ENCODE results near the gene UBTD1.
A peak's percentile ranks its signal among the peaks of the same experiment; 100 is the strongest.

Gene UBTD1

DNA sequence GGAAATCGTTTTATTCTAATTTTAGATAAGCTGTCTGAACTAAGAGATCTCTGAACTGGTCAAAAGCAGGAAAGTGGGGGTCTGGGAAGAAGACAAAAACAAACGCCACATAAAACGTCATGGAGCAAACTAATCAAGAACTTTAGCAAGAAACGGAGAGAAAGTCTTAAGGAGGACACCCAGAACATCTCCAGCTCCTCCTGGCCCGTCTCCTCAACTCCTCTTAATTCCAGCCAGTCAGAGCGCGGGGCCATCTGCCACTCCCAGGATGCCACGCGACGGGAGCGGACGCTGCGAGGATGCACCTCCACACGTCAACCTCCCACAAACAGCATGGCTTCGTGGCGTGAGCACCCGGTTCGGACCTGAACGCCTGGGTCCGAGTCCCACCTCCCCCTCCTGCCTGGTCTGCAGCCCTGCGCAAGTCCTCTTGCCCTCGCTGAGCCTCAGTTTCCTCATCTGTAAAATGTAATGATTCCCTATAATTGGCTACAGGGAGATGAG, 1.1 kb upstream of the UBTD1 start:
- Histone ChIP-seq H2BK120ac (ENCODE audit: low read depth, low read length) (no peak overlapping the region), H3K9me3 (replicated peaks in 1 of 2; ENCODE audit: control insufficient read depth in 2 of 2, insufficient read depth in 1 of 2, low read depth in 1 of 2, low read length in 2 of 2) (no peaks in the 10 kb centered on the region), H2BK15ac (ENCODE audit: low read length) (no peak overlapping the region), H2AK5ac (ENCODE audit: low read depth, low read length) (no peak overlapping the region), H4K8ac (ENCODE audit: low read depth, low read length) (no peak overlapping the region), H3K4me3 (ENCODE audit: low read length in 2 of 2) (peak overlapping the region; percentile 71 to 95), H3K4me2 (ENCODE audit: insufficient read depth, low read length, poor library complexity, severe bottlenecking) (peak overlapping the region; percentile 87), H2BK5ac (ENCODE audit: low read length) (peak overlapping the region; percentile 46), H3K14ac (ENCODE audit: low read length) (no peak overlapping the region), H3K4ac (ENCODE audit: low read length) (no peak overlapping the region), H3K27me3 (ENCODE audit: control insufficient read depth in 3 of 3, insufficient read depth in 3 of 3, low read depth in 1 of 3, low read length in 3 of 3) (peaks cover 3 to 18% (median 12%) of the 10 kb centered on the region in 3 experiments), H2AFZ (ENCODE audit: low read length) (peak overlapping the region; percentile 81), H3K79me1 (ENCODE audit: low read depth, low read length) (peaks cover 12% of the 10 kb centered on the region), H2BK12ac (ENCODE audit: low read length) (no peak overlapping the region), H3K36me3 (replicated peaks in 1 of 2; ENCODE audit: control insufficient read depth in 2 of 2, insufficient read depth in 2 of 2, low read length in 2 of 2) (peaks cover 1 to 17% of the 10 kb centered on the region in 2 donors), H4K91ac (ENCODE audit: low read depth, low read length, poor library complexity) (no peak overlapping the region), H3K23ac (ENCODE audit: low read depth, low read length, poor library complexity) (peak overlapping the region; percentile 70), H3K4me1 (ENCODE audit: control insufficient read depth in 2 of 2, insufficient read depth in 1 of 2, low read depth in 1 of 2, low read length in 2 of 2) (peaks cover 9 to 15% of the 10 kb centered on the region in 2 donors), H3K9ac (ENCODE audit: low read depth, low read length, poor library complexity) (peak overlapping the region; percentile 96), H3K18ac (ENCODE audit: low read length) (peak overlapping the region; percentile 96), H3K27ac (replicated peaks; ENCODE audit: low read length) (peak overlapping the region; percentile 95)
- peak; percentile 29 for DNase-seq (ENCODE audit: low spot score)
- no CpG with 5 or more reads among the region's 22 CpGs for WGBS, 2 donors (ENCODE audit: extremely low coverage in 2 of 2, insufficient read length in 2 of 2, insufficient replicate concordance in 1 of 2)

DNA sequence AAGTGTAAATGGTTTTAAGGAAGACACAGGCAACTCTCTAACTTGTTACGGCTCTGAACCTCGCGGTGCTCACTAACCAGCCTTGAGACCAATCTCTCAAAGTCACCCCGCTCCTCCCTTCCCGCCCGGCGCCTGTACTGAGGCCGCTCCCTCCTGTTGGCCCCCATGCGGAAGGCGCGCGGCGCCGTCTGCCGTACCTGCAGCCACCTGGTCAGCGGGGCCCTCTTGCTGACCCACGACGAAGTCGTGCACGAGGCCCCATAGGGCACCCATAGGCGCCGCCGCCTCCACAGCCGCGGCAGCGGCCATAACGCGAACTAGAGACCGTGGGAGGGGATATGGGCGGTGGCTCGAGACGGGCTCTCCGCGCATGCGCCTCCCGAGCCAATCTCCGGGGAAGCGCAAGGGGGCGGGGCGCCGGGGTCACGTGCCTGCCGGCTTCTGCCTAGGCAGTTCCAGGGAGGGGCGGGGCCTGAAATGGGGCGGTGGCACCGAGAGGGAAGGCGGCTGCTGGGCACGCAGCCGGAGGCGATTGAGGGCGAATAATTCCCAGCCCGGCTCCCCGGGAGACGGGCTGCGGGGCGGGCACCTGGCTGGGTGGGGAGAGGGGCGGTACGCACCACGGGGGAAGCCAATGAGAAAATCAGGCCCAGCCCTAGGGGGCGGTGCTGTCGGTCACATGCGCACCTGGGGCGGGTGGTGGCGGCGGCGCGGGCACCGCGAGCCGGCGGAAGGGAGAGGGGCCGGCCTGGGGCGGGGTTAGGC, 466 bp upstream of the UBTD1 start, which contains the start of gene MMS19:
MMS19 (minus strand) TSS at position 347 of the 765 bp plus-strand sequence; CDS start at position 309, 38 bp downstream.
- peak; percentile 99 for DNase-seq (ENCODE audit: low spot score)
- H2AK5ac ChIP-seq (ENCODE audit: low read depth, low read length), result no peak within 1 kb of the TSS
- H3K23ac ChIP-seq (ENCODE audit: low read depth, low read length, poor library complexity), result peak within 1 kb of the TSS; percentile 94
- H3K4ac ChIP-seq (ENCODE audit: low read length), result peak within 1 kb of the TSS; percentile 54
- H2BK15ac ChIP-seq (ENCODE audit: low read length), result peak within 1 kb of the TSS; percentile 70
- peaks cover 3 to 18% (median 12%) of the 10 kb centered on the region in 3 experiments for H3K27me3 ChIP-seq (ENCODE audit: control insufficient read depth in 3 of 3, insufficient read depth in 3 of 3, low read depth in 1 of 3, low read length in 3 of 3)
- H2BK120ac ChIP-seq (ENCODE audit: low read depth, low read length), result no peak within 1 kb of the TSS
- H2BK12ac ChIP-seq (ENCODE audit: low read length), result no peak within 1 kb of the TSS
- H4K91ac ChIP-seq (ENCODE audit: low read depth, low read length, poor library complexity), result no peak within 1 kb of the TSS
- H3K4me3 ChIP-seq (ENCODE audit: low read length in 2 of 2), result peak within 1 kb of the TSS; percentile 71 to 95
- H3K4me1 ChIP-seq (ENCODE audit: control insufficient read depth in 2 of 2, insufficient read depth in 1 of 2, low read depth in 1 of 2, low read length in 2 of 2), result peaks cover 9 to 15% of the 10 kb centered on the region in 2 donors
- peak within 1 kb of the TSS; percentile 96 for H3K9ac ChIP-seq (ENCODE audit: low read depth, low read length, poor library complexity)
- H3K27ac ChIP-seq (replicated peaks; ENCODE audit: low read length), result peak within 1 kb of the TSS; percentile 95
- WGBS, 2 donors (ENCODE audit: extremely low coverage in 2 of 2, insufficient read length in 2 of 2, insufficient replicate concordance in 1 of 2), result no CpG with 5 or more reads among the region's 73 CpGs
- H3K18ac ChIP-seq (ENCODE audit: low read length), result peak within 1 kb of the TSS; percentile 99
- peak within 1 kb of the TSS; percentile 95 for H3K4me2 ChIP-seq (ENCODE audit: insufficient read depth, low read length, poor library complexity, severe bottlenecking)
- H3K14ac ChIP-seq (ENCODE audit: low read length), result peak within 1 kb of the TSS; percentile 92
- H2AFZ ChIP-seq (ENCODE audit: low read length), result peak within 1 kb of the TSS; percentile 81
- peaks cover 9% of the 10 kb centered on the region for H3K79me1 ChIP-seq (ENCODE audit: low read depth, low read length)
- peak within 1 kb of the TSS; percentile 46 for H2BK5ac ChIP-seq (ENCODE audit: low read length)
- H3K36me3 ChIP-seq (replicated peaks in 1 of 2; ENCODE audit: control insufficient read depth in 2 of 2, insufficient read depth in 2 of 2, low read length in 2 of 2), result peaks cover 1 to 13% of the 10 kb centered on the region in 2 donors
- H3K9me3 ChIP-seq (replicated peaks in 1 of 2; ENCODE audit: control insufficient read depth in 2 of 2, insufficient read depth in 1 of 2, low read depth in 1 of 2, low read length in 2 of 2), result no peaks in the 10 kb centered on the region
- no peak within 1 kb of the TSS for H4K8ac ChIP-seq (ENCODE audit: low read depth, low read length)

DNA sequence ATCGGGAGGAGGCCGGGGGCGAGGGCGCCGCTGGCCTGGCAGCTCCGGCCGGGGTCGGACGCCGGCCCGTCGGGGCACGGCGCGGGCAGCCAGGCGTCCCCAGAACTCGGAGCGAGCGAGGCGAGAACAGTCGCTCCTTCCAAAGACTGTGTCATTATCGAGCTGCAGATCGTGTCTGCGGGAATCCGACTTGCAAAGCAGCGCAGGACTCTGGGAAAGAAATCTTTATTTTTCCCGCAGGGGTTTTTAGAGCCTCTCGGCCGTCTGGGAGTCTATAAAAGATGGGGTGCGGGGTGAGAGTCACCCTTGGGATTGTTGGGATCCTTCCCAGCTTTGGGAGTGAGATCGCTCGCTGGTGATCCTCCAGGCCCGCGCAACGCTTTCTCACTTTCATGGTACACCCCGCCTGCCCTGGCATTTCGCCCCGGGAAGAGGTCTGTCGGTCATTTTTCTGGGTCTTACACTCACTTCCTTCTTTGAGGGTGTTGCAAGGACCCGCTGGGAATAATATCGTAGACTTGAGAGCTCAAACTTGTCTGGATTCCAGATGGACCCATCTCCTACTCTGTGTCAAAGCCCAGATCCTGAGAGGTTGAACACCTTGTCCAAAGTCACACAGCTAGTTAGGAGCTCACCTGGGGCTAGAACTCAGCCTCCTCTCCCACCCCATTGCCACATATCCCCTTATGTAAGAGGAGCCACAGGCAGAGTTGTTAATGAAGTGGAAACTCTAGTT, 1.0 kb downstream of the UBTD1 start:
- Histone ChIP-seq H3K27me3 (ENCODE audit: control insufficient read depth in 3 of 3, insufficient read depth in 3 of 3, low read depth in 1 of 3, low read length in 3 of 3) (peaks cover 3 to 18% (median 12%) of the 10 kb centered on the region in 3 experiments), H2BK5ac (ENCODE audit: low read length) (peak overlapping the region; percentile 46), H3K36me3 (replicated peaks in 1 of 2; ENCODE audit: control insufficient read depth in 2 of 2, insufficient read depth in 2 of 2, low read length in 2 of 2) (peaks cover 1 to 10% of the 10 kb centered on the region in 2 donors), H2BK120ac (ENCODE audit: low read depth, low read length) (no peak overlapping the region), H4K8ac (ENCODE audit: low read depth, low read length) (no peak overlapping the region), H3K23ac (ENCODE audit: low read depth, low read length, poor library complexity) (peak overlapping the region; percentile 71), H3K9ac (ENCODE audit: low read depth, low read length, poor library complexity) (peak overlapping the region; percentile 78), H4K91ac (ENCODE audit: low read depth, low read length, poor library complexity) (no peak overlapping the region), H3K4ac (ENCODE audit: low read length) (no peak overlapping the region), H3K4me1 (ENCODE audit: control insufficient read depth in 2 of 2, insufficient read depth in 1 of 2, low read depth in 1 of 2, low read length in 2 of 2) (peaks cover 9 to 14% of the 10 kb centered on the region in 2 donors), H2AK5ac (ENCODE audit: low read depth, low read length) (no peak overlapping the region), H3K4me2 (ENCODE audit: insufficient read depth, low read length, poor library complexity, severe bottlenecking) (peak overlapping the region; percentile 95), H3K79me1 (ENCODE audit: low read depth, low read length) (peaks cover 7% of the 10 kb centered on the region), H2AFZ (ENCODE audit: low read length) (peak overlapping the region; percentile 81), H3K27ac (replicated peaks; ENCODE audit: low read length) (no peak overlapping the region), H3K14ac (ENCODE audit: low read length) (peak overlapping the region; percentile 50), H3K9me3 (replicated peaks in 1 of 2; ENCODE audit: control insufficient read depth in 2 of 2, insufficient read depth in 1 of 2, low read depth in 1 of 2, low read length in 2 of 2) (no peaks in the 10 kb centered on the region), H3K18ac (ENCODE audit: low read length) (peak overlapping the region; percentile 91), H3K4me3 (ENCODE audit: low read length in 2 of 2) (peak overlapping the region; percentile 71 to 95), H2BK15ac (ENCODE audit: low read length) (no peak overlapping the region), H2BK12ac (ENCODE audit: low read length) (no peak overlapping the region)
- no CpG with 5 or more reads among the region's 41 CpGs for WGBS, 2 donors (ENCODE audit: extremely low coverage in 2 of 2, insufficient read length in 2 of 2, insufficient replicate concordance in 1 of 2)
- DNase-seq (ENCODE audit: low spot score), result no peak

DNA sequence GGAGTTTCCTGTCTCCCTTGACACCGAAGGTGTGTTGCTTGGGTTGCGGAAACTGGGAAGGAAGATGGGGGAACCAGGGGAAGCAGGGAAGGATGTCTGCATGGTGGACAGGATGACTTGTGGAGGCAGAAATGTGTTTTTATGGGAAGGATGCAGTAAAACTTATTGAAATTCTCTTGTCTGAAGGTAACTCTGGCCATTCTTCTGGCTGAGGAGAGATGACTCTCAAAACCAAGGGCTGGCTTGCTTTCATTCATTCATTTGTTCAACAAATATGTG, 1.5 kb downstream of the UBTD1 start:
- Histone ChIP-seq H4K91ac (ENCODE audit: low read depth, low read length, poor library complexity) (no peak overlapping the region), H3K79me1 (ENCODE audit: low read depth, low read length) (peaks cover 7% of the 10 kb centered on the region), H3K18ac (ENCODE audit: low read length) (no peak overlapping the region), H3K9ac (ENCODE audit: low read depth, low read length, poor library complexity) (no peak overlapping the region), H2BK5ac (ENCODE audit: low read length) (no peak overlapping the region), H3K27ac (replicated peaks; ENCODE audit: low read length) (no peak overlapping the region), H3K9me3 (replicated peaks in 1 of 2; ENCODE audit: control insufficient read depth in 2 of 2, insufficient read depth in 1 of 2, low read depth in 1 of 2, low read length in 2 of 2) (no peaks in the 10 kb centered on the region), H4K8ac (ENCODE audit: low read depth, low read length) (no peak overlapping the region), H3K4ac (ENCODE audit: low read length) (no peak overlapping the region), H3K23ac (ENCODE audit: low read depth, low read length, poor library complexity) (no peak overlapping the region), H2BK12ac (ENCODE audit: low read length) (no peak overlapping the region), H2BK15ac (ENCODE audit: low read length) (no peak overlapping the region), H2AK5ac (ENCODE audit: low read depth, low read length) (no peak overlapping the region), H3K4me1 (ENCODE audit: control insufficient read depth in 2 of 2, insufficient read depth in 1 of 2, low read depth in 1 of 2, low read length in 2 of 2) (peaks cover 4 to 9% of the 10 kb centered on the region in 2 donors), H2AFZ (ENCODE audit: low read length) (no peak overlapping the region), H2BK120ac (ENCODE audit: low read depth, low read length) (no peak overlapping the region), H3K4me2 (ENCODE audit: insufficient read depth, low read length, poor library complexity, severe bottlenecking) (no peak overlapping the region), H3K27me3 (ENCODE audit: control insufficient read depth in 3 of 3, insufficient read depth in 3 of 3, low read depth in 1 of 3, low read length in 3 of 3) (peaks cover 3 to 18% (median 12%) of the 10 kb centered on the region in 3 experiments), H3K4me3 (ENCODE audit: low read length in 2 of 2) (no peak overlapping the region), H3K14ac (ENCODE audit: low read length) (no peak overlapping the region), H3K36me3 (replicated peaks in 1 of 2; ENCODE audit: control insufficient read depth in 2 of 2, insufficient read depth in 2 of 2, low read length in 2 of 2) (peaks cover 1 to 10% of the 10 kb centered on the region in 2 donors)
- WGBS, 2 donors (ENCODE audit: extremely low coverage in 2 of 2, insufficient read length in 2 of 2, insufficient replicate concordance in 1 of 2), result no CpG with 5 or more reads among the region's 2 CpGs
- DNase-seq (ENCODE audit: low spot score), result no peak
